ENCODE data around the gene RAB33B. TPM values are rescaled to one million over a fixed set of nuclear protein-coding genes. Genes with fewer than 3 reads are reported as not detected.

The RAB33B gene
- total and polyA plus RNA-seq, 7 donors, result 3.4 to 15.6 (median 13.6) TPM

GRCh38 chr4:139483000-139483399 is 29.1 kb downstream of the RAB33B start:
- H3K27me3 ChIP-seq, result no peaks in the 10 kb centered on the region
- intact Hi-C loops (cut with DNase I), result no loop called here
- H3K27ac ChIP-seq, result no peak overlapping the region
- no peaks in the 10 kb centered on the region for H3K36me3 ChIP-seq
- peaks cover 0 to 10% (median 3%) of the 10 kb centered on the region in 4 donors for H3K4me1 ChIP-seq
- TF ChIP-seq EP300 (IDR thresholded peaks at IDR 0.05), result no peak
- TF ChIP-seq POLR2AphosphoS5 (IDR thresholded peaks at IDR 0.05), result no peak
- no peak for TF ChIP-seq CTCF (IDR thresholded peaks at IDR 0.05)
- TF ChIP-seq POLR2A (IDR thresholded peaks at IDR 0.05), result no peak
- DNase-seq, result no peak
- 96 to 97% methylated on average over 3 of the region's 3 CpGs for WGBS, 2 donors
- H3K9me3 ChIP-seq, result no peaks in the 10 kb centered on the region
- no peak overlapping the region for H3K4me3 ChIP-seq

- WGBS, 2 donors, result 66 to 78% methylated on average over 11 of the region's 11 CpGs
- H3K36me3 ChIP-seq, result no peaks in the 10 kb centered on the region
- TF ChIP-seq POLR2AphosphoS5 (IDR thresholded peaks at IDR 0.05), result no peak
- no peak for TF ChIP-seq CTCF (IDR thresholded peaks at IDR 0.05)
- no peak for TF ChIP-seq POLR2A (IDR thresholded peaks at IDR 0.05)
- TF ChIP-seq EP300 (IDR thresholded peaks at IDR 0.05), result no peak
- no peak for DNase-seq
- intact Hi-C loops (cut with DNase I), result no loop called here
- no peak overlapping the region for H3K27ac ChIP-seq
- no peaks in the 10 kb centered on the region for H3K27me3 ChIP-seq
- H3K4me3 ChIP-seq, result no peak overlapping the region
- peaks cover 0 to 10% (median 3%) of the 10 kb centered on the region in 4 donors for H3K4me1 ChIP-seq
- H3K9me3 ChIP-seq, result no peaks in the 10 kb centered on the region
Observed at GRCh38 chr4:139484783-139485311, 30.9 kb downstream of the RAB33B start.

GRCh38 chr4:139488442-139488841 is 34.5 kb downstream of the RAB33B start:
- DNase-seq, result no peak
- Histone ChIP-seq H3K27me3 (no peaks in the 10 kb centered on the region), H3K9me3 (no peaks in the 10 kb centered on the region), H3K4me1 (peaks cover 0 to 10% (median 3%) of the 10 kb centered on the region in 4 donors), H3K4me3 (no peak overlapping the region), H3K36me3 (no peaks in the 10 kb centered on the region), H3K27ac (no peak overlapping the region)
- WGBS, 2 donors, result 91 to 94% methylated on average over 3 of the region's 3 CpGs
- TF ChIP-seq POLR2AphosphoS5 (IDR thresholded peaks at IDR 0.05), result no peak
- no peak for TF ChIP-seq CTCF (IDR thresholded peaks at IDR 0.05)
- no peak for TF ChIP-seq EP300 (IDR thresholded peaks at IDR 0.05)
- TF ChIP-seq POLR2A (IDR thresholded peaks at IDR 0.05), result no peak
- intact Hi-C loops (cut with DNase I), result no loop called here

- no peak for DNase-seq
- no peak for TF ChIP-seq POLR2AphosphoS5 (IDR thresholded peaks at IDR 0.05)
- TF ChIP-seq CTCF (IDR thresholded peaks at IDR 0.05), result no peak
- no peak for TF ChIP-seq POLR2A (IDR thresholded peaks at IDR 0.05)
- no peak for TF ChIP-seq EP300 (IDR thresholded peaks at IDR 0.05)
- H3K27me3 ChIP-seq, result no peaks in the 10 kb centered on the region
- intact Hi-C loops (cut with DNase I), result no loop called here
- no peak overlapping the region for H3K27ac ChIP-seq
- H3K9me3 ChIP-seq, result no peaks in the 10 kb centered on the region
- H3K36me3 ChIP-seq, result no peaks in the 10 kb centered on the region
- H3K4me1 ChIP-seq, result peaks cover 0 to 10% (median 3%) of the 10 kb centered on the region in 4 donors
- no peak overlapping the region for H3K4me3 ChIP-seq
Observed at GRCh38 chr4:139489638-139490037, 35.7 kb downstream of the RAB33B start.

- Histone ChIP-seq H3K27ac (no peak overlapping the region), H3K36me3 (no peaks in the 10 kb centered on the region), H3K27me3 (no peaks in the 10 kb centered on the region), H3K4me3 (no peak overlapping the region), H3K9me3 (no peaks in the 10 kb centered on the region), H3K4me1 (no peaks in the 10 kb centered on the region)
- WGBS, 2 donors, result 89 to 94% methylated on average over 2 of the region's 2 CpGs
- no peak for DNase-seq
- TF ChIP-seq CTCF (IDR thresholded peaks at IDR 0.05) (no peak), POLR2AphosphoS5 (IDR thresholded peaks at IDR 0.05) (no peak), EP300 (IDR thresholded peaks at IDR 0.05) (no peak), POLR2A (IDR thresholded peaks at IDR 0.05) (no peak)
- intact Hi-C loops (cut with DNase I), result no loop called here
Observed at GRCh38 chr4:139492429-139492828, 38.5 kb downstream of the RAB33B start.
